GM12891 (cell line): Measurements from ENCODE around the gene PRDM16.

Source experiments
- POLR2A ChIP-seq: IDR thresholded peaks from 2 replicates; pipeline ENCODE4 v1.6.1; 2011; ENCODE audit warnings: low read depth, low read length, control low read depth
- POLR2AphosphoS5 ChIP-seq: IDR thresholded peaks from 2 replicates; pipeline ENCODE4 v1.6.1; 2011; ENCODE audit warnings: low read depth, low read length, control low read depth
- POU2F2 ChIP-seq: IDR thresholded peaks from 2 replicates; pipeline ENCODE4 v1.6.1; 2011; ENCODE audit warnings: low read depth, mild to moderate bottlenecking, control low read depth, low read length, moderate library complexity
- SPI1 ChIP-seq: IDR thresholded peaks from 2 replicates; pipeline ENCODE4 v1.6.1; 2011; ENCODE audit warnings: low read depth, low read length, control low read depth

DNA sequence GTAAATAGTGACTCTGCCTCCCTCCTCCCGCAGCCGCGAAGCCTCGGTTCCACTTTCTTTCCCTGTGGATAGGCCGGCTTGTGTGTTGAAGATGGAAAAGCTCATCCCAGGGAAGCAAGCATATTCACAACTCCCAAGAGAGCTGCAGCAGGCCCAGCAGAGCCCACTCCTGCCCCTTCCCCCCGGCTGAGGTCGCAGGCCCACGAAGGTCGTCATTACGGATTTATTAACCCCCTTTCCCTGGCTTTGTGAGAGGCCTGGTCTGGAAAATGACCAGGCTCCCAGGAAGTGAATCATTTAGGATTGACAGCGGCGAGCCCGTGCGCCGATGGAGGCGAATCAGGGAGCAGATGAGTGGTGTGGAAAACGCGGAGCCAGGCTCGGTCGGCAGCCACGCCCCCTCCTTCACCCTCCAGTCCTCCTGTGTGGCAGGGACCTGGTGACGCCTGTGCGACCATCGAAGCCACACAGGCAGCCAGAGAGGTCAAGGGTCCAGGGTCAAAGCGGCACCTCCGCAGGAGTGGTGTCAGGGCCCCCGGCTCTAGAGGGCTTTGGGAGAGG lies 93.4 kb downstream of the PRDM16 start:
- TF ChIP-seq POLR2A = no peak
- TF ChIP-seq SPI1 = no peak
- TF ChIP-seq POLR2AphosphoS5 = no peak
- TF ChIP-seq POU2F2 = no peak
